Keratinocyte (primary cell): ENCODE results near the gene GLI3. TPM values are rescaled to one million over a fixed set of nuclear protein-coding genes. Genes with fewer than 3 reads are reported as not detected.
A peak's percentile ranks its signal among the peaks of the same experiment; 100 is the strongest.

Experiments used
- DNase-seq: peaks from one replicate; pipeline ENCODE4 v3.0.0-alpha.2; 2011; ENCODE audit warnings: low read depth, missing footprints, low spot score
- FAIRE-seq: peaks from 2 replicates; lab custom pipeline; 2011; peaks lifted over from hg19 to GRCh38; lab: Jason Lieb, UNC
- H2AFZ ChIP-seq: 2 replicates; pipeline ENCODE4 v1.6.0; 2012; ENCODE audit warnings: low read length, control low read depth, inconsistent platforms; ENCODE audit not compliant: control insufficient read depth
- H3K27ac ChIP-seq: 2 replicates; pipeline ENCODE4 v1.5.1; 2011; ENCODE audit warnings: low read length; ENCODE audit not compliant: control insufficient read depth, insufficient read depth
- H3K27me3 ChIP-seq: 3 replicates; pipeline ENCODE4 v1.6.0; 2011; ENCODE audit warnings: low read length; ENCODE audit not compliant: control insufficient read depth, insufficient read depth; ENCODE audit errors: extremely low read depth
- H3K36me3 ChIP-seq, 2 experiments: 2 replicates in 1 of 2; 3 replicates in 1 of 2; pipeline ENCODE4 v1.5.1; 2011; ENCODE audit warnings: low read length in 2 of 2, mild to moderate bottlenecking in 1 of 2; ENCODE audit not compliant: control insufficient read depth in 2 of 2, insufficient read depth in 2 of 2; ENCODE audit errors: extremely low read depth in 1 of 2
- H3K4me1 ChIP-seq: 3 replicates; pipeline ENCODE4 v1.5.1; 2011; ENCODE audit warnings: low read length; ENCODE audit not compliant: control insufficient read depth, insufficient read depth; ENCODE audit errors: extremely low read depth
- H3K4me2 ChIP-seq: 3 replicates; pipeline ENCODE4 v1.6.0; 2011; ENCODE audit warnings: low read depth, low read length; ENCODE audit not compliant: control insufficient read depth, insufficient read depth; ENCODE audit errors: extremely low read depth
- H3K4me3 ChIP-seq, 3 experiments: fragments of 200-600 bp in 1 of 3; sonication (generic) in 1 of 3; 2 replicates in 2 of 3; 3 replicates in 1 of 3; pipeline ENCODE4 v1.5.1; 2011 to 2016; ENCODE audit warnings: low read length in 3 of 3, mild to moderate bottlenecking in 3 of 3, control low read depth in 2 of 3, inconsistent platforms in 1 of 3, low read depth in 1 of 3, mixed read lengths in 1 of 3, mixed run types in 1 of 3, moderate library complexity in 1 of 3; ENCODE audit not compliant: control insufficient read depth in 2 of 3, insufficient read depth in 2 of 3; ENCODE audit errors: extremely low read depth in 1 of 3
- H3K79me2 ChIP-seq: 2 replicates; pipeline ENCODE4 v1.6.0; 2012; ENCODE audit warnings: low read length; ENCODE audit not compliant: control insufficient read depth, insufficient read depth
- H3K9ac ChIP-seq: 3 replicates; pipeline ENCODE4 v1.6.0; 2011; ENCODE audit warnings: low read length; ENCODE audit not compliant: control insufficient read depth, insufficient read depth; ENCODE audit errors: extremely low read depth
- H3K9me1 ChIP-seq: 3 replicates; pipeline ENCODE4 v1.6.0; 2011; ENCODE audit warnings: low read length; ENCODE audit not compliant: control insufficient read depth, insufficient read depth; ENCODE audit errors: extremely low read depth
- H3K9me3 ChIP-seq: 2 replicates; pipeline ENCODE4 v1.5.1; 2012; ENCODE audit warnings: low read depth, low read length; ENCODE audit not compliant: control insufficient read depth
- H4K20me1 ChIP-seq: 3 replicates; pipeline ENCODE4 v1.6.0; 2011; ENCODE audit warnings: low read length; ENCODE audit not compliant: control insufficient read depth, insufficient read depth; ENCODE audit errors: extremely low read depth
- EZH2 ChIP-seq: IDR thresholded peaks from one replicate; pipeline ENCODE4 v1.6.1; 2012; ENCODE audit warnings: inconsistent platforms, mild to moderate bottlenecking, low read length, moderate library complexity
- dilution Hi-C: fragments of 300-500 bp; cut with MboI; formaldehyde crosslinking; loops from one replicate; pipeline ENCODE4 v1.7.0; 2020; ENCODE audit warnings: low sequenced_read_pairs; ENCODE audit not compliant: extremely low pct_ligation_motif_present
- polyA plus RNA-seq, 5 experiments: library from polyadenylated mRNA; depleted of rRNA in 3 of 5; stranded (reverse) in 3 of 5; stranded (forward) in 1 of 5; unstranded in 1 of 5; fragments of >200 nt; gene quantifications; 1 replicate in 1 of 5; 2 replicates in 3 of 5; 3 replicates in 1 of 5; pipeline versions ENCODE4 v1.2.1 to v1.2.3, GENCODE V29; 2011 to 2012; ENCODE audit warnings: missing spikeins in 2 of 5, low read depth in 1 of 5, low replicate concordance in 1 of 5
- TF ChIP-seq, protein P1 (sequence below), 3 experiments: IDR thresholded peaks in 1 of 3; conservative IDR thresholded peaks in 1 of 3; optimal IDR thresholded peaks in 1 of 3; 2 replicates in 2 of 3; 3 replicates in 1 of 3; pipeline versions ENCODE3 to v1.5.1; 2011; ENCODE audit warnings: low read length in 3 of 3, mild to moderate bottlenecking in 3 of 3, moderate library complexity in 2 of 3, control low read depth in 1 of 3, inconsistent platforms in 1 of 3; ENCODE audit not compliant: insufficient read depth in 2 of 3; ENCODE audit errors: extremely low read depth in 1 of 3

Gene GLI3
- polyA plus RNA-seq, 1 donor (not counting 4 experiments of a cell fraction or from before 2014, with no cell fraction given), result 3.6 TPM

DNA sequence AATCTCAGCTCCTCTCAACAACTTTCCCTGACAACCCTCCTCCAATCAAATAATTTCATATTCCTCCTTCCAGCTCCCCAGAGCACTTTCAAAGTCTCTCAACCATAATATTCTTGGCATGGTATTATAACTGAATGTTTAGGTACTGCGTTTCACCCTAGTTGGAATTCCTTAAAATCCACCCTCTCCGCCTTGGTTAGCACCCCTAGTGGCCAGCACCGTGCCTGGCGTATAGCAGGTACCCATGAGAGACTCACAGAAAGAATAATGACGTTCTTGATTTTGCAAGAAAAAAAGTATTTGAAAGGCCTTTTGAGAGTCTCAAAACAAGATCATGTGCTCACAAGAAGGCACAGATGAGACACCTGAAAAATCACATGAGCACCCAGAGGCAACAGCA, 50.9 kb downstream of the GLI3 start:
- Histone ChIP-seq H3K4me2 (no peak overlapping the region), H3K9me1 (no peaks in the 10 kb centered on the region), H3K79me2 (peaks cover 15% of the 10 kb centered on the region), H3K9ac (no peak overlapping the region), H3K9me3 (no peaks in the 10 kb centered on the region), H4K20me1 (no peaks in the 10 kb centered on the region), H3K4me3 (no peak overlapping the region), H3K27me3 (no peaks in the 10 kb centered on the region), H3K36me3 (no peaks in the 10 kb centered on the region), H2AFZ (no peak overlapping the region), H3K4me1 (peaks cover 21% of the 10 kb centered on the region), H3K27ac (no peak overlapping the region)
- DNase-seq (no peak), FAIRE-seq (peak; percentile 13)
- TF ChIP-seq, protein P1, sequence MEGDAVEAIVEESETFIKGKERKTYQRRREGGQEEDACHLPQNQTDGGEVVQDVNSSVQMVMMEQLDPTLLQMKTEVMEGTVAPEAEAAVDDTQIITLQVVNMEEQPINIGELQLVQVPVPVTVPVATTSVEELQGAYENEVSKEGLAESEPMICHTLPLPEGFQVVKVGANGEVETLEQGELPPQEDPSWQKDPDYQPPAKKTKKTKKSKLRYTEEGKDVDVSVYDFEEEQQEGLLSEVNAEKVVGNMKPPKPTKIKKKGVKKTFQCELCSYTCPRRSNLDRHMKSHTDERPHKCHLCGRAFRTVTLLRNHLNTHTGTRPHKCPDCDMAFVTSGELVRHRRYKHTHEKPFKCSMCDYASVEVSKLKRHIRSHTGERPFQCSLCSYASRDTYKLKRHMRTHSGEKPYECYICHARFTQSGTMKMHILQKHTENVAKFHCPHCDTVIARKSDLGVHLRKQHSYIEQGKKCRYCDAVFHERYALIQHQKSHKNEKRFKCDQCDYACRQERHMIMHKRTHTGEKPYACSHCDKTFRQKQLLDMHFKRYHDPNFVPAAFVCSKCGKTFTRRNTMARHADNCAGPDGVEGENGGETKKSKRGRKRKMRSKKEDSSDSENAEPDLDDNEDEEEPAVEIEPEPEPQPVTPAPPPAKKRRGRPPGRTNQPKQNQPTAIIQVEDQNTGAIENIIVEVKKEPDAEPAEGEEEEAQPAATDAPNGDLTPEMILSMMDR (optimal IDR thresholded peaks at IDR 0.05 in 1 of 3, IDR thresholded peaks at IDR 0.05 in 1 of 3, conservative IDR thresholded peaks at IDR 0.05 in 1 of 3; ENCODE audit: extremely low read depth in 1 of 3, insufficient read depth in 2 of 3, low read length in 3 of 3), result peak; percentile 52 to 66 (median 52)
- TF ChIP-seq EZH2, result no peak
- dilution Hi-C loops, result no loop called here

DNA sequence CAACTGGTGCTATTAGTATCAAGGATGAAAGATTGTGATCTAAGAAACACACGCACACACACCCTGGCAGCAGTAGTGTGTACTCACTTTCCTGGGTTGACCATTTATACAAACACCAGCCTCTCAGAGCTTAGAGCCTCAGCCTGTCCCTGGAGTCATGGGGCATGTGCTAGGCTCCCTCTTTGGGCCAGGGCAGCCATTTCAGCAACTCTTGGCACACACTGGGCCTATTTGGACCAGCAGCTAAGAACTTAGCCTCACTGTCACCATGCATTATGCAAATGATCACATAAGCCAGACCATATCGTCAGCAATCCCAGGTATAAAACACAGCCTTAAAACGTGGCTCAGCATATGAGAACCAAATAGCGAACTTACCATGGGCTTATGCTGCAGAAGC, 51.3 kb downstream of the GLI3 start:
- no peaks in the 10 kb centered on the region for H3K9me3 ChIP-seq
- TF ChIP-seq, protein P1 (optimal IDR thresholded peaks at IDR 0.05 in 1 of 3, IDR thresholded peaks at IDR 0.05 in 1 of 3, conservative IDR thresholded peaks at IDR 0.05 in 1 of 3; ENCODE audit: extremely low read depth in 1 of 3, insufficient read depth in 2 of 3, low read length in 3 of 3), result no peak
- TF ChIP-seq EZH2, result no peak
- H3K27ac ChIP-seq, result no peak overlapping the region
- peaks cover 21% of the 10 kb centered on the region for H3K4me1 ChIP-seq
- H3K9me1 ChIP-seq, result no peaks in the 10 kb centered on the region
- dilution Hi-C loops, result no loop called here
- peaks cover 13% of the 10 kb centered on the region for H3K79me2 ChIP-seq
- FAIRE-seq (no peak), DNase-seq (no peak)
- H2AFZ ChIP-seq, result no peak overlapping the region
- no peaks in the 10 kb centered on the region for H3K36me3 ChIP-seq
- H4K20me1 ChIP-seq, result no peaks in the 10 kb centered on the region
- no peaks in the 10 kb centered on the region for H3K27me3 ChIP-seq
- H3K9ac ChIP-seq, result no peak overlapping the region
- no peak overlapping the region for H3K4me2 ChIP-seq
- H3K4me3 ChIP-seq, result no peak overlapping the region
